Mammary epithelial cell (primary cell): ENCODE data around the gene PITRM1.

ENCODE experiments used
- EZH2 ChIP-seq: IDR thresholded peaks from 2 replicates; pipeline ENCODE4 v1.6.1; 2012; ENCODE audit warnings: low read length, inconsistent platforms, borderline replicate concordance
- TF ChIP-seq, protein P1 (sequence below), 2 donors: IDR thresholded peaks in 1 of 2; conservative IDR thresholded peaks in 1 of 2; 2 replicates each; pipeline ENCODE4 v1.5.1; 2011 to 2012; ENCODE audit warnings: inconsistent platforms in 2 of 2, low read length in 2 of 2, mild to moderate bottlenecking in 2 of 2, control low read depth in 1 of 2, low read depth in 1 of 2; ENCODE audit not compliant: insufficient read depth in 1 of 2; ENCODE audit errors: extremely low read depth in 1 of 2

DNA sequence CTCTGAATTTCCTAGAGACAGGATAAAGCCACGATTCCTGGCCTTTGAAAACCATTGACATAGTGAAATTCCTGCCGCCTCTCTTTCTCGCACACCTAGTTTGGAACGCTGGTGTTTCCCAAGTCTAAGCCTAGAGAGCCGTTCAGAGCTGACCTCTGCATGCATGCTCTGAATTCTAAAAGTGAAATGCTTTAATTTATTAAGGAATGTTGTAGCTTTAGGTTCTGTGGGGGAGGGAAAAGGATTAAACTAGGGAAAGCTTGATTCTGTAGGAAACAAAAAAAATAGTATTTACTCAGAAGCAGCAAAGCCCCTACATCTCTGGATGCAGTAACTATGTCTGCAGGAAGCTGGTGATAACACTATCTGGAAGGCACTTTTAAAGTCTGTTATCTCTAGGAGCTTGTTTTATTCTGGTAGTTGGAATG lies 78.0 kb downstream of the PITRM1 start:
- TF ChIP-seq, protein P1, sequence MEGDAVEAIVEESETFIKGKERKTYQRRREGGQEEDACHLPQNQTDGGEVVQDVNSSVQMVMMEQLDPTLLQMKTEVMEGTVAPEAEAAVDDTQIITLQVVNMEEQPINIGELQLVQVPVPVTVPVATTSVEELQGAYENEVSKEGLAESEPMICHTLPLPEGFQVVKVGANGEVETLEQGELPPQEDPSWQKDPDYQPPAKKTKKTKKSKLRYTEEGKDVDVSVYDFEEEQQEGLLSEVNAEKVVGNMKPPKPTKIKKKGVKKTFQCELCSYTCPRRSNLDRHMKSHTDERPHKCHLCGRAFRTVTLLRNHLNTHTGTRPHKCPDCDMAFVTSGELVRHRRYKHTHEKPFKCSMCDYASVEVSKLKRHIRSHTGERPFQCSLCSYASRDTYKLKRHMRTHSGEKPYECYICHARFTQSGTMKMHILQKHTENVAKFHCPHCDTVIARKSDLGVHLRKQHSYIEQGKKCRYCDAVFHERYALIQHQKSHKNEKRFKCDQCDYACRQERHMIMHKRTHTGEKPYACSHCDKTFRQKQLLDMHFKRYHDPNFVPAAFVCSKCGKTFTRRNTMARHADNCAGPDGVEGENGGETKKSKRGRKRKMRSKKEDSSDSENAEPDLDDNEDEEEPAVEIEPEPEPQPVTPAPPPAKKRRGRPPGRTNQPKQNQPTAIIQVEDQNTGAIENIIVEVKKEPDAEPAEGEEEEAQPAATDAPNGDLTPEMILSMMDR (conservative IDR thresholded peaks at IDR 0.05 in 1 of 2, IDR thresholded peaks at IDR 0.05 in 1 of 2; ENCODE audit: extremely low read depth in 1 of 2, insufficient read depth in 1 of 2, low read depth in 1 of 2, low read length in 2 of 2), result no peak
- TF ChIP-seq EZH2, result no peak
